ENCODE data around the gene CST7.

- TF ChIP-seq CTCF (IDR thresholded peaks at IDR 0.05; ENCODE audit: insufficient read depth, low read depth, low read length) (no peak), EZH2 (IDR thresholded peaks at IDR 0.05; ENCODE audit: insufficient read depth, low read length) (no peak)
Observed at GRCh38 chr20:25007491-25008305, 58.6 kb downstream of the CST7 start.
